Peyer's patch (tissue), 4 donors: ENCODE data around the gene TM9SF1.

Experiments used
- CTCF ChIP-seq, 6 experiments: fragments of 450-650 bp in 4 of 6; fragments of 200-600 bp in 2 of 6; sonication (generic) in 1 of 6; IDR thresholded peaks; one replicate each; pipeline ENCODE4 v1.5.1; 2017 to 2019; ENCODE audit warnings: antibody characterized with exemption in 6 of 6, mild to moderate bottlenecking in 3 of 6, moderate library complexity in 1 of 6
- POLR2A ChIP-seq, 2 donors: fragments of 450-650 bp; IDR thresholded peaks; one replicate each; pipeline ENCODE4 v1.5.1; 2017; ENCODE audit warnings: antibody characterized with exemption in 2 of 2, mild to moderate bottlenecking in 2 of 2, moderate library complexity in 2 of 2

- TF ChIP-seq CTCF (IDR thresholded peaks at IDR 0.05) (no peak), POLR2A (IDR thresholded peaks at IDR 0.05) (no peak)
Observed at GRCh38 chr14:24164518-24164991, 30.7 kb downstream of the TM9SF1 start.
